GM19351 (cell line): ENCODE data around the gene METTL21C.

Source experiments
- ATAC-seq: cut with Tn5 transposase; IDR thresholded peaks from one replicate; pipeline ENCODE4 v1.9.1; 2021; ENCODE audit warnings: mild to moderate bottlenecking, moderate library complexity; ENCODE audit not compliant: unreplicated experiment

Gene METTL21C

GRCh38 chr13:102694937-102695336, at the start of gene METTL21C:
METTL21C (minus strand) TSS chr13:102695044; CDS start chr13:102694498, 546 bp downstream.
- ATAC-seq = no peak

GRCh38 chr13:102742506-102742905, 47.7 kb upstream of the METTL21C start:
- no peak for ATAC-seq

- no peak for ATAC-seq
Observed at GRCh38 chr13:102742101-102742500, 47.3 kb upstream of the METTL21C start.

GRCh38 chr13:102729560-102730270, 34.9 kb upstream of the METTL21C start:
- ATAC-seq = no peak

- ATAC-seq = peak; percentile 51
Observed at GRCh38 chr13:102726430-102726829, 31.6 kb upstream of the METTL21C start.

- peak; percentile 54 for ATAC-seq
Observed at GRCh38 chr13:102724923-102725322, 30.1 kb upstream of the METTL21C start.

- no peak for ATAC-seq
Observed at GRCh38 chr13:102721800-102722231, 27.0 kb upstream of the METTL21C start.

GRCh38 chr13:102718746-102719145, 23.9 kb upstream of the METTL21C start:
- ATAC-seq = no peak

GRCh38 chr13:102715447-102715846, 20.6 kb upstream of the METTL21C start:
- no peak for ATAC-seq

GRCh38 chr13:102710261-102710679, 15.4 kb upstream of the METTL21C start:
- ATAC-seq = no peak

- no peak for ATAC-seq
Observed at GRCh38 chr13:102709536-102709935, 14.7 kb upstream of the METTL21C start.

GRCh38 chr13:102708991-102709390, 14.1 kb upstream of the METTL21C start:
- ATAC-seq = no peak

- no peak for ATAC-seq
Observed at GRCh38 chr13:102708211-102708610, 13.4 kb upstream of the METTL21C start.

- ATAC-seq = no peak
Observed at GRCh38 chr13:102707467-102707866, 12.6 kb upstream of the METTL21C start.

- no peak for ATAC-seq
Observed at GRCh38 chr13:102704238-102705058, 9.6 kb upstream of the METTL21C start.

GRCh38 chr13:102703726-102704035, 8.8 kb upstream of the METTL21C start:
- no peak for ATAC-seq

GRCh38 chr13:102702965-102703725, 8.3 kb upstream of the METTL21C start:
- ATAC-seq = no peak

- ATAC-seq = no peak
Observed at GRCh38 chr13:102701331-102701730, 6.5 kb upstream of the METTL21C start.

- ATAC-seq = no peak
Observed at GRCh38 chr13:102700088-102701031, 5.5 kb upstream of the METTL21C start.

- no peak for ATAC-seq
Observed at GRCh38 chr13:102699504-102699903, 4.7 kb upstream of the METTL21C start.

- ATAC-seq = no peak
Observed at GRCh38 chr13:102698649-102698980, 3.8 kb upstream of the METTL21C start.
